ENCODE measurements around the gene KCNMA1.
A peak's percentile ranks its signal among the peaks of the same experiment; 100 is the strongest.
"Not testable (repeated sequence)": the region's sequence is repeated elsewhere in the genome, so short reads cannot be mapped to it uniquely, and the experiment has no call there.

KCNMA1 gene

GRCh38 chr10:77637532-77638320 lies at the start of gene KCNMA1:
Gene KCNMA1, minus strand, starts transcription at chr10:77637808.
- TF ChIP-seq CTCF (IDR thresholded peaks at IDR 0.05; ENCODE audit: control insufficient read depth, insufficient read depth, low read depth, low read length, missing control alignments), result no peak
- DNase-seq (ENCODE audit: low read depth), result no peak
- peak within 1 kb of the TSS; percentile 79 for H3K4me3 ChIP-seq (ENCODE audit: control insufficient read depth, low read depth, low read length)

GRCh38 chr10:77686650-77687417 lies 49.2 kb upstream of the KCNMA1 start:
- no peak for TF ChIP-seq CTCF (IDR thresholded peaks at IDR 0.05; ENCODE audit: control insufficient read depth, insufficient read depth, low read depth, low read length, missing control alignments)
- H3K4me3 ChIP-seq (ENCODE audit: control insufficient read depth, low read depth, low read length), result no peak overlapping the region

GRCh38 chr10:77686096-77686495 lies 48.5 kb upstream of the KCNMA1 start:
- H3K4me3 ChIP-seq (ENCODE audit: control insufficient read depth, low read depth, low read length), result no peak overlapping the region
- no peak for TF ChIP-seq CTCF (IDR thresholded peaks at IDR 0.05; ENCODE audit: control insufficient read depth, insufficient read depth, low read depth, low read length, missing control alignments)
- DNase-seq (ENCODE audit: low read depth), result no peak

More at GRCh38 chr10:77686650-77687417, 49.2 kb upstream of the KCNMA1 start:
- DNase-seq (ENCODE audit: low read depth), result no peak

- H3K4me3 ChIP-seq (ENCODE audit: control insufficient read depth, low read depth, low read length), result no peak overlapping the region
- peak; percentile 4 for TF ChIP-seq CTCF (IDR thresholded peaks at IDR 0.05; ENCODE audit: control insufficient read depth, insufficient read depth, low read depth, low read length, missing control alignments)
- no peak for DNase-seq (ENCODE audit: low read depth)
Measured at GRCh38 chr10:77685432-77685831, 47.8 kb upstream of the KCNMA1 start.

GRCh38 chr10:77683088-77683432 lies 45.5 kb upstream of the KCNMA1 start:
- not testable (repeated sequence) for H3K4me3 ChIP-seq (ENCODE audit: control insufficient read depth, low read depth, low read length); DNase-seq (ENCODE audit: low read depth)

- TF ChIP-seq CTCF (IDR thresholded peaks at IDR 0.05; ENCODE audit: control insufficient read depth, insufficient read depth, low read depth, low read length, missing control alignments), result no peak
Measured at GRCh38 chr10:77682393-77683087, 44.9 kb upstream of the KCNMA1 start.

More at GRCh38 chr10:77682393-77683087, 44.9 kb upstream of the KCNMA1 start:
- H3K4me3 ChIP-seq (ENCODE audit: control insufficient read depth, low read depth, low read length), result no peak overlapping the region
- DNase-seq (ENCODE audit: low read depth), result no peak
